Fibroblast of skin of right quadriceps (primary cell): Measurements from ENCODE around the gene SOCS4.
"Not testable (repeated sequence)": the region's sequence is repeated elsewhere in the genome, so short reads cannot be mapped to it uniquely, and the experiment has no call there.

Experiments used
- DNase-seq: peaks from one replicate; pipeline ENCODE4 v3.0.0-alpha.2; 2013

Gene SOCS4

DNA sequence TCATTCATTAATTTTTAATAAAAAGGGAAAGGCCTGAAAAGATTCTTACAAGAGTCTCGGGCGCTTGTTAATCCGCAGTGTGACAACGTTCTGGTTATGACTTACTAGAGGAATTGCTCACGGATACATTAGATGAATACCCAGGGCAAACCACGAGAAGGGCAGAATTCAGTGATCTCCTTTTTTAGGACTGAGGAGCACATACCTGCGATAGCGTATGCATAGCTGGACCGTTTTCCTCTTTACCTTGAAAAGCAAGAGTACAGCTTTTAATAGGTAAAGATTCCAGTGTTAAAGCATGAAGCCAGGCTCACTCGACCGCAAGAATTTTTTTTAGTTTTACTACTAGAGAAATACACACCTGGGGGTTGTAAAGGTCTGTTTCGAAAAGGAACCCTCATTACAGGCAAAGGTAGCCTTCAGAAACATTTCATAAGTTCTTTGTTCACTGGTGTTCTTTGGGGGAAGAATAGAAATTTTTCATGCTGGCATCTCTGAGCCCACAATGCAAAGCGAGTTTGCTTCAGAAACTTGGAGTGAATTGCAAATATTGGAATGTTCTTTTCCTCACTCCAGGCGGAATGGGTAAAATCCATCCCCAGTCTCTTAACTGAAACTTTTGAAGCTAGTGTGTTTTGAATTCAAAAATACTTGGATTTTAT lies 25.4 kb downstream of the SOCS4 start:
- peak; percentile 21 for DNase-seq

DNA sequence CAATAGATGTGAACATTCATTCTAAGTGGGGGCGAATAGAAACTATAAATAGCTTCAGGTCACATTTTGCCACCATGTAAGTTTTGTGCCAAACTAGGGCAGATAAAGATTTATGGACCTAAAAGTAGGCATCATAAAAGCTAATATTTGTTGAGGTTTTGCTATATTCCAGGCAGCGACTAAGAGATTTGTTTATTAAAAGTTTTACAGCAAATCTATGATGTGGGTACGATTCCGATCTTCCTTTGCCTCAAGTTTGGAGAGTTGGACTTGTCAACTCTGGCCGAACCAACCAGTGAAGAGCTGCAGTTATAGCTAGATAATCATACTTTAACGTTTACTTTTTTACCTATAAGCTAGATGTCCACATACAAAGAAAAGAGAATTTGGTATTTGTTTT lies 26.0 kb downstream of the SOCS4 start:
- no peak for DNase-seq

DNA sequence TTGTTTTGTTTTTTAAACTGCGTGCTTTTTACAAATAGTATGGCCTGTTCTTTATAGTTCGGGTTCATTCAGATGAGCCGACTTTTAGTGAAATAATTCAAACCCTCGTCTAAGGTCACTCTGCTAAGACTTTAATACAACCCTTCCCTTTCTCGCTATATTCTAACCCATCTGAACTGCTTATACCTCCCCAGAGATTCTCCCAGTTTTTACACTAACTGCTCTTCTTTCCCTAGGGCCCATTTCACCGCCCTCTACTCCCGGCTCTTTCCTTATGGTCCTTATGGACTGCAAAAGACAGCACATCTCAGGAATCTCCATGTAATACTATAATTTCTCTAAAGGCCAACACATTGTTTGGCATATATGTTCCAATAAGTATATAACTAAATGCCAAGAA lies 26.5 kb downstream of the SOCS4 start:
- DNase-seq = no peak

DNA sequence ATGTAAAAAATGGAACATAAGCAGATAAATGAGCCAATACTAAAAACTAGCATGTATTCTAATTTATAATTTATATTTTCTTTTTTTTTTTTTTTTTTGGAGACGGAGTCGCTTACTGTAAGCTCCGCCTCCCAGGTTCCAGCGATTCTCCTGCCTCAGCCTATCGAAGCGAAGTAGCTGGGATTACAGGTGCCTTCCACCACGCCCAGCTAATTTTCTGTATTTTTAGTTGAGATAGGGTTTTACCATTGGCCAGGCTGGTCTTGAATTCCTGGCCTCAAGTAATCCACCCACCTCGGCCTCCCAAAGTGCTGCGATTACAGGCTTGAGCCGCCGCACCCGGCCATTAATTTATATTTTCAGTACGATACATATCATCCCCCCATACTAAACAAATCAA lies 27.1 kb downstream of the SOCS4 start:
- no peak for DNase-seq

DNA sequence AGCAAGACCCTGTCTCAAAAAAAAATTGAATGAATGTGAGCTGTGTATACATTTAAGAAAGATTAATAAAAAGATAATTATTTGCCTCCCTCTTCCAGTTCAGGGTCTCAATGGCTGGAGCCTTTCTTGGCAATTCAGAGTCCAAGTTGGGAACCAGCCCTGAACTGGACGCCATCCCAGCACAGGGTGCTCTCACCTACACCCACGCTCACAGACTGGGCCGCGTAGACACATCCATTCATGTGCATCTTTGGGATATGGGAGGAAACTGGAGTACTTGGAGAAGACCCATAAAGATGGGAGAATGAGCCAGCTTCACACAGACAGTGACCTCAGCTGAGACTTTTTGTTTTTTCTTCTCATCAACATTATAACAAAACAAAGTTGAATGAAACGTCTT lies 30.9 kb downstream of the SOCS4 start:
- no peak for DNase-seq

DNA sequence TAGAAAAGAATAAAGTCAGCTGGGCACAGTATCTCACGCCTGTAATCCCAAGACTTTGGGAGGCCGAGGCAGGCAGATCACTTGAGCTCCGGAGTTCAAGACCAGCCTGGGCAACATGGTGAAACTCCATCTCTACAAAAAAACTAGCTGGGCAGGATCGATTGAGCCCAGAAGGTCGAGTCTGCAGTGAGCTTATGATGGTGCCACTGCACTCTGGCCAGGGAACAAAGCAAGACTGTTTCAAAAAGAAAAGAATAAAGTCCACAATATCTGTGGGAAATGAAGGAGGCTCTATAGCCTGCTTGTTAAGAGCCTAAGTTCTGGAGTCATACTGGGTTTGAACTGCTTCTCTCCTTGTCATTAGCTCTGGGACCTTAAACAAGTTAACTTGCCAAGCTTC lies 32.3 kb downstream of the SOCS4 start:
- DNase-seq = no peak

DNA sequence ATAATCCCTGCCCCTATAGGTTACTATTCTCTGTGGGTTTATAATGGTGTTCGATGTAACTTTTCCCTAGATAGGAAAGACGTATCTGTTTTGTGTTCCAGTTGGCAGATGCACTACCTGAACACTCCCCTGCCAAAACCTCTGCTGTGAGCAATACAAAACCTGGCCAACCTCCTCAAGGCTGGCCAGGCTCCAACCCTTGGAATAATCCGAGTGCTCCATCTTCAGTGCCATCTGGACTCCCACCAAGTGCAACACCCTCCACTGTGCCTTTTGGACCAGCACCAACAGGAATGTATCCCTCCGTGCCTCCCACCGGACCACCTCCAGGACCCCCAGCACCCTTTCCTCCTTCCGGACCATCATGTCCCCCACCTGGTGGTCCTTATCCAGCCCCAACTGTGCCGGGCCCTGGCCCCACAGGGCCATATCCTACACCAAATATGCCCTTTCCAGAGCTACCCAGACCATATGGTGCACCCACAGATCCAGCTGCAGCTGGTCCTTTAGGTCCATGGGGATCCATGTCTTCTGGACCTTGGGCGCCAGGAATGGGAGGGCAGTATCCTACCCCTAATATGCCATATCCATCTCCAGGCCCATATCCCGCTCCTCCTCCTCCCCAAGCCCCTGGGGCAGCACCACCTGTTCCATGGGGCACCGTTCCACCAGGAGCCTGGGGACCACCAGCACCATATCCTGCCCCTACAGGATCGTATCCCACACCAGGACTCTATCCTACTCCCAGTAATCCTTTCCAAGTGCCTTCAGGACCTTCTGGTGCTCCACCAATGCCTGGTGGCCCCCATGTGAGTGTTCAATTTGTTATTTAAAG lies 35.7 kb downstream of the SOCS4 start:
- DNase-seq = no peak

DNA sequence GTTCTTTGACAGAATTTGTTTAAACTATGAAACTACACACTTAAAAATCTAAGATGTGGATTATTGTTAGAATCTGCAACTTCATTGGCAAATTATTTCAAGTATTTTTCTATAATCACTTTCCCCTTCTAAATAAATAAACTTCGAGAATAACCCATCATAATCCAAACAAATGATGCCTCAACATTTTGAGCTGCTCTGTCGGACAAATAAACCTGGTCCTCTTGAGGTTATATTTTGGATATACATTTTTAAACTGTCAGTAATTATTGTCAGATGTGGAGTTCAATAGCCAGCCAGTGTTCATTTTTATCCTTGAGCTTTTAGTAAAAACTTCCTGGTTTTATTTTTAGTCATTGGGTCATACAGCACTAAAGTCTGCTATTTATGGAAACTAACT lies 37.9 kb downstream of the SOCS4 start:
- not testable (repeated sequence) for DNase-seq

DNA sequence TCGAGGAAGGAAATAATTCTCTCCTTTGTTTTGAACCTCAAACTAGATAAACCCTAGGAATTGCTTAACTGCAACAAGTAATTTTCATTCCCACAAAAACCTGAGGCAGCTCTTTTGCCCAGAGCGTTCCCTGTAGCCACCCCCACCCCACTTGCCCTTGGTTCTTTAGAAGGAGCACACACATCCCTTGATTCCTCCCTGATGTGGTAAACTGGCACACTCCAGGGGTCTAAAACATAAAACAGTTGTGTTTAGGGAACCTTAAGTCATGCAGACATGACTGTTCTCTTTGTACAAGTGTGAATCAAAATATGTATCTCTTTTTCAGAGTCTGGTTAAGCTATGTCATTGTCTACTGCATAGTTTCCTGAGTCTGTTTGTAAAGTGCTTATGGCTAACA lies 38.4 kb downstream of the SOCS4 start:
- no peak for DNase-seq

DNA sequence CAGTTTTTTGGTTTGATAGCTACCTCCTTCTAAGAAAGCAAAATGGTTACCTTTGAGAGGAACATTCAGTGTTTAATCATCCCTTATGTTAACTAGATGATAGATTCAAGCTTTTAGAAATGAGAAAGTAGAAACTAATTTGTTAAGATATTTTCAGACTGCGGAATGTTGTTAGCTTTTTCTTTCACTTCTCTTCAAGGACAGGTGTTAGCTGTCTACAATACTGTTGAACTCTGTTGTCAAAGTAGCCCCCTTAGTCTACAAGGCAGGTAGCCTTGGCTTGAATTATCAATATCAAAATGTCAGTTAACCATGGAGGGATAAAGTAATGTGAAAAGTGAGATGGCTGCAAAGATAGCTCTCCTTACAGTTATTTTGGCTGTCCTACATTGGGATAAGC lies 39.2 kb downstream of the SOCS4 start:
- DNase-seq = no peak

DNA sequence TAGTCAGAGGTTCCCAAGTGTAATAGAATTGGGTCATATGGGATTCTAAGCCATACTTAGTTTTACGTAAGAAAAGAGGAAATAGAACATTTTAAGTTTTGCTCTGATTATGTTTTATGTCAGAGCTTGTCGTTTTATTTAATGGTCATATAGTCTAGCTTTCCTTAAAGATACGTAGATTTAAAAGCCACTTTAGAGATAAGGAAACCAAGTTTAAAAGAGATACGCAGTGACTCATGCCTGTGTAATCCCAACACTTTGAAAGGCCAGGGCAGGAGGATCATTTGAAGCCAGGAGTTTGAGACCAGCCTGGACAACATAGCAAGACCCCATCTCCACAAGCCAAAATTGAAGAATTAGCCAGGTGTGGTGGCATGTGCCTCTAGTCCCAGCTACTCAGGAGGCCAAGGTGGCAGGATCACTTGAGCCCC lies 44.0 kb downstream of the SOCS4 start:
- peak; percentile 18 for DNase-seq

DNA sequence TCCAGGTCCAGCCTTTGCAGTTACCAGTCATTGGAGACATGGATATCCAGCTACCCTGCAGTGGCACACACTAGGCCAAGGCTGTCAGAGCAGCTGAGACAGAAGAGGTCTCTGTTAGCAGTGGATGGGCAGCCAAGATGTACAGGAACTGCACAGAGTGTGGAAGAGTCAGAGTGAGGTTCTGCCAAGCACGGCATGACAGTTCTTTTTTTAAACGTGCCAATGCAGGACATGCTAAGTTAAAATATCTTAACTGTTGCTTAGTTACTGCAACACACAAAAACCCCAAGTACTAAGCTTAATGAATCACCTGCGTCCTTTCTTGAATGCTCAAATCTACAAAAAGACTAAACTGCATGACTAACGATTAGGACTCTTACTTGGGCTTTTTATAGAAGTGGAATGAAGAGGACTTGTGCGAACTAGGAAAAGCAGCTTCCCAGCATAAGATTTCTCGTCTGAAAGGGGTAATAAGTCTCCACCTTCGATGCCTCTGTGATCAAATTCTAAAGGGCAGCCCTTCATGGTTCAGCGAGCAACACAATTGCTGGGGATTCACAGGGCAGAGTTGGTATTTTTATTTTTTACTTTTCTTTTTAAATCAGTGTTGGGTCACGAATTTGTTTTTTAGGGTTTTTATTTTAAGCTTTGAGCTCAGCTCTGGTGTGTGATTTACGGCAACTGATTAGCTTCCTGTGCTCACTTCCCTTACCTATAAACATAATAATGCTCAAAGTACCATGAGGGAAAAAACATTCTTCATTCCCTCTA lies 45.0 kb downstream of the SOCS4 start:
- DNase-seq = peak; percentile 85

DNA sequence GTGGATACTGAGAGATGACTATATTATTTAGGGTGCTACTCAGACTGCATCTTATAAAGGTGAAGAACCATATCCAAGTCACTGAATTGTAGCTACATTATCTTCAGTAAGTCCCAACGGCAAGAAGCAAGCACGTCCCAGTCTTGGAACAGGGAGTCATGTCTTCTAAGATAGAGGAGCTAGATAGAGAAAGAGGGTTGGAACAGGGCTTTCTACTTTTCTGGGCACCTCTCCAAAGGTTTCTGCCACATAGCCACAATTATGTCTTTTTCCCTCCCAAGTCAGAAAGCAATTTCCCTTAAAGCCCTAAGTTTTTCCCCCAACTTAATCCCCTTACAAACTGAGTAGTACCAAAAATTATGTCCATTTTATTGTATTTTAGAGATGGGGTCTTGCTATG lies 46.8 kb downstream of the SOCS4 start:
- peak; percentile 83 for DNase-seq

DNA sequence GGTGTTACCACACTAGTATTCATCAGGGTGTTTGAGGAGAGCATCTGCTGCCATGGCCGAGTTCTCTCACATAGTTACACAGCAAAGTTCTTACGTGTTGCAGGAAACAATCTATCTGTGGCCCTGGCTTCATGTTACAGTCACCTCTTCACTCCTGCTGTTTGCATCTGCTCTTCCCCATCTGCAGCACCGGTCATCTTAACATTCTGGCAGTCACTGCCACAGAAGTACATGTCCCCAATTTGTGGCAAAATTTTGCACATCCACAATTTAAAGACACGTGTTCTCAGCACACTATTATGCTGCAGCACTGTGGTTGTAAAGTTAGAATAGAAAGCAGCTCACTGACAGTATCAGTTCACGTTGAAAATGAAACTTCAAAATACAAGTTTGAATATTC lies 47.6 kb downstream of the SOCS4 start:
- peak; percentile 34 for DNase-seq

DNA sequence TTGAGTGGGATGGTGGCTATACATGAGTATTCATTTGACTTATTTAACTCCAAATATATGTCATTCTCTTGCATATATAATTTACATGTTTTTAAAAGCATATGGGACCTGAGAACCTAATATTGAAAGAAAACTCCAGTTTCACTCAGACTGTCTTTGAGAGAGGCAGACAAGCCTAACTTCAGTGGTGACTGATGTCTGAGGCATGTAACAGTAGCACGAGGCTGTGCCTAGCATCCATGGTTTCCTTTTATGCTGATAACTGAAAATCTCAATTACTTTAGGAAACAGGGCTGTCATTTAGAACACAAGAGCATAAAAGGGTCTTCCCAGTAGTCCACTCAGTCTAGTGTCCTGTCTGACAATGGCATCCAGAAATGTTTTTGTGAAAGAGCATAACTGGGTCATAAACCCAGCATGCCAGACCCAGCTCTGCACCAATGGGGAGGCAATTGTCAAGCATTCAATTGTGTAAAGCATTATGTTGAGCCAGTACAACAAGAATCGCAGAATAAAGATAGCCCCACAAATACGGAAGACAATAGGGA lies 48.7 kb downstream of the SOCS4 start:
- peak; percentile 35 for DNase-seq

DNA sequence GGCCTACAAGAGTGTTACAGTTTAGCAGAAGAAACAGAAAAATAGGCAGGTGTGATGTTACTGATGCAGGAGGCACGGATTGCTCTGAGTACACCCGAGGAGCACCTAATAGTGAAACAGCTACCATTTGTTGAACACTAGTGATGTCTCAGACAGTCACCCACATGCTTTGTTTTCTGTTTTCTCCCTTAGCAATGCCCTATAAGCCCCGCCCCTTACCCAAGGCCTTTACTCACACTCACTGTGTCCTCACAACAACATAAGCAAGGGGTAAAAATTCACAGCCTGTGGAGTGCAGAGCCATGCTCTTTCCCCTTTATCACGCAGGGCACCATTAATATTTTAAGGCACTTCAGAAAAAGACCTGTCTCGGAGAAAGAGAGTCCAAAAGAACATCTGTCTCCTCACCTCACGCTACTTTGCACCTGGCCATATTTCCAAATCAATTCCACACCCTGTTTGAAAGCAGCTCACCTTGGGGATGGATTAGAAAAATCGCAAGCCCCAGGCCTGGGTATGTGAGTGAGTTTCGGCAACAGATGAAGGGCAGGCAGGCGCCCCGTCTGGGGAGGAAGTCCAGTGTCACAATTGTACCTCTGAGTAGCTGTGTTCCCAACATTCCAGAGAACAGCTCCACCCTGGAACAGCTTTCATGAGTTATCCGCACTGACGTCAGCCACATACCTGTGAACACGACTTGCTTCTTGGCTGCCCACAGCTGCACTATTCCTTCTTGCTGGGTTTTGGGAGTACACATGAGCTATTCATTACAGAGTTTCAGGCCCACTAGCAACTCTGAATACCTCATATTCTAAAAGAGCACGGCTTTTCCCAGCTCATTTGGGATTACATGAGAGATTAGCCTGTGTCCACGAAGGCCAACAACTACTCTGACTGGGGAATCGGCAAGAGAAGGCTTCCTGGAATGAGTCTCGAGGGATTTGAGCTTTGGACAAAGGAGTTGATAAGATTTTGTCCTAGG lies 50.4 kb downstream of the SOCS4 start:
- DNase-seq = peak; percentile 67

DNA sequence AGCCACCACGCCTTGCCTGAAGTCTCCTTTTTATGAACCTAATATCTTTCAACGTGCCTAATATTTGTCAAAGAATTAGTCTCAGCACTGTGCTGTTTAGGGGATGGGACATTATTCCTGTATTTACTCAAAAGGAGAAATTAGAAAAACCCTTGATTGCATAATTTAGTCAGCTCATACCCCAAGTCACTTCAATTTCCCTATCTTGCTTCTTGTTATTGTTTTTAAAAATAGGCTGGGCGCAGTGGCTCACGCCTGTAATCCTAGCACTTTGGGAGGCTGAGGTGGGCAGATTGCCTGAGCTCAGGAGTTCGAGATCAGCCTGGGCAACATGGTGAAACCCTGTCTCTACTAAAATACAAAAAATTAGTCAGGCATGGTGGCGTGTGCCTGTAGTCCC lies 52.9 kb downstream of the SOCS4 start:
- DNase-seq = not testable (repeated sequence)

DNA sequence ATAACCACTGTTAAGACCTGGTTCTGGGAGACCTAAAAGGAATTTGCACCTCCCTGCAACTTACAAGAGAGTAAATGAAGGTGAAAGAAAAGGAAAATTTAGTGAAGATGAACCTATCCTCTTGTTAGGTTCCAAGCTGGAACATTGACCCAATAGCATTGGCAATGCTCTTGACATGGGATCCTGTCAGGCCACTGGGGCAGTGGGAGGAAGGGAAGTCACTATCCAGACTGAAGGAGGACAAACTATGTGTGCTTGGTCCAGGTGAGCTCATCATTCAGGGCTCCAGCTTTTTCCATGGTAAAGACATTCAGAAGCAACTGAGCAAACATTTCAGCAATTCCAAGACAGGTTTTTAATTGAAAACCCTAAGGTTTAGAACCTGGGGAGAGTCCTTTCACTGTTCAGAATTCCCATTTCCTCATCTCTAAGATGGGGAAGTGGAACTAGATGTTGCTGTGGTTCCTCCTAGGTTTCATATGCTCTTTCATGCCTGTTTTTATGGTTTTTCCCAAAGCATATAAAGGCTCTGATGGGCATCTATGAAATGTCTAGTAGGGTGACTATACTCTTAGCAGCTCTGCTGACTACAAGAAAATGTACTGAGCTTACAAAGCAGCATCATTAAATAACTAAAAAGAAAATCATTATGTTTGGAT lies 57.5 kb downstream of the SOCS4 start:
- no peak for DNase-seq

DNA sequence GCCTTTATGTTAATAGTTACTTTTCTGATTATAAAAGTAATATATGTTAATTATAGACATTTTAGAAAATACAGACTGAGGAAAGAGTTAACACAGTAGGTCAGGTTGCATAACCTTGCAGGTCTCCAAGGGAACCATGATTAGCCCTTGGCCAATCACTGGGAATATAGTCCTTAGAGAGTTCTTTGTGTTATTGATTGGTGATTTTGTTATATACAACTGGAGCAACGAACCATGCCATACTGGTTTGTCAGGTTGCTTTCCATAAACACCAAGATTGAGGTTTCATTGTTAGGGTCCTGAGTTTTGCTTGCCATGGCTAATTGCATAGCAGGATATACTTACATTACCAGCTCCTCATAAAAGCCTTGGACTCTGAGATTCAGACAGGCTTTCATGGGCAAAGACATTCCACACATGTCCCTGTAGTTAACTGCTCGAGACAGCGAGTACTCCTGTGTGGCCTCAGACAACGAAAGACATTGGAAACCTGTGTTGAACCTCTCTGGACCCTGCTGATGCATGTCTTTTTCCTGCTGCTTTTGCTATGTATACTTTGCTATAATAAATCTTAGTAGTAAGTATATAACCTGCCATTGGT lies 58.1 kb downstream of the SOCS4 start:
- DNase-seq = no peak

DNA sequence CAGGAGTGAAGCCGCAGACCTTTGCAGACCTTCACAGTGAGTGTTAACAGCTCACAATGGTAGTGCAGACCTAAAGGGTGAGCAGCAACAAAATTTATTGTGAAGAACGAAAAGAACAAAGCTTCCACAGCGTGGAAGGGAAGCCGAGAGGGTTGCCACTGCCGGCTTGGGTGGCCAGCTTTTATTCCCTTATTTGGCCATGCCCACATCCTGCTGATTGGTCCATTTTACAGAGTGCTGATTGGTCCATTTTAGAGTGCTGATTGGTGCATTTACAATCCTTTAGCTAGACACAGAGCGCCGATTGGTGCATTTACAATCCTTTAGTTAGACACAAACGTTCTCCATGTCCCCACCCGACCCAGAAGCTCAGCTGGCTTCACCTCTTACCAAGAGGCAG lies 59.9 kb downstream of the SOCS4 start:
- DNase-seq = no peak

DNA sequence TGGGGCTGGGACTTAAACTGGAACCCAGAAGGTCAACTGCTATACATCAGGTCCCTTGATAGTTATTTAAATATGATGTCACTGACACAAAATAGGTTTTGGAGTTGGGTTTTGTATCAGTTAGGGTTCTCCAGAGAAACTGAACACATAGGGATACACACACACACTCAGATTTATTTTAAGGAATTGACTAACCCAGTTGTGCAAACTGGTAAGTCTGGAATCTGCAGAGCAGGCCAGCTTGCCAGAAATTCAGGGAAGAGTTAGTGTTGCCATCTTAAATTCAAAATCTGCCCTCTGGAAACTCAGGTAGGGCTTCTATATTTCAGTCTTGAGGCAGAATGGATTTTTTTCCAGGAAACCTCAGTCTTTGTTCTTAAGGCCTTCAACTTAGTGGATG lies 61.3 kb downstream of the SOCS4 start:
- no peak for DNase-seq
